ENCODE measurements around the gene BBX.

- no peak for TF ChIP-seq GATA2 (IDR thresholded peaks at IDR 0.05; ENCODE audit: low read depth, low read length)
- TF ChIP-seq GATA3 (IDR thresholded peaks at IDR 0.05; ENCODE audit: low read depth, low read length) = no peak
Observed at GRCh38 chr3:107540857-107541256, 18.1 kb downstream of the BBX start.
